ENCODE data around the gene WRAP53. TPM values are rescaled to one million over a fixed set of nuclear protein-coding genes. Genes with fewer than 3 reads are reported as not detected.

WRAP53 gene
- total and polyA plus RNA-seq, 2 of the 13 experiments (the other 11 are each of a cell fraction or from before 2014, with no cell fraction given), result 7.0 to 19.5 TPM

DNA sequence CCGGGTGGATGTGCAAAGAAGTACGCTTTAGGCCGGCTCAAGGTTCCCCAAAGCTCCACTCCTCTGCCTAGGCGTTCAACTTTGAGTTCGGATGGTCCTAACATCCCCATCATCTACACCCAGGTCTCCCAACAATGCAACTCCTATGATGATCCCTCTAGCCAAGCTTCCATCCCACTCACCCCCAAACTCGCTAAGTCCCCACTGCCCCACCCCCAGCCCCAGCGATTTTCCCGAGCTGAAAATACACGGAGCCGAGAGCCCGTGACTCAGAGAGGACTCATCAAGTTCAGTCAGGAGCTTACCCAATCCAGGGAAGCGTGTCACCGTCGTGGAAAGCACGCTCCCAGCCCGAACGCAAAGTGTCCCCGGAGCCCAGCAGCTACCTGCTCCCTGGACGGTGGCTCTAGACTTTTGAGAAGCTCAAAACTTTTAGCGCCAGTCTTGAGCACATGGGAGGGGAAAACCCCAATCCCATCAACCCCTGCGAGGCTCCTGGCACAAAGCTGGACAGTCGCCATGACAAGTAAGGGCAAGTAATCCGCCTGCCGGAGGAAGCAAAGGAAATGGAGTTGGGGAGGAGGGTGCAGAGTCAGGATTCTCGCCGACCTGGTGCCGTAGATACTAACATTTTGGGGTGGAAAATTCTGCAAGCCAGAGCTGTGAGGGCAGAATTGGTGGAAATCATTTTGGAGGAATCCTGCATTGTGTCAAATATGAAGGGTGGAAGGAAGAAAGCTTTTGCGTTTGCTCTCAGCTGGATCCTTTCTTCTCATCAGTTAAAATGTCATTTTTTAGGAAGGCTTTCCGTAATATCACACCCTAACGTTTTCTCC is 987 bp upstream of the WRAP53 start, which contains the start of gene TP53 (continued):
- TF ChIP-seq LCORL (IDR thresholded peaks at IDR 0.05) (no peak), LCORL (CRISPR knock-in tag; IDR thresholded peaks at IDR 0.05) (no peak; the same call in 1 of the 2 replicates), CHD2 (IDR thresholded peaks at IDR 0.05; ENCODE audit: low read depth, low read length) (peak; percentile 29; the same call in 1 of the 2 replicates), ZNF160 (CRISPR knock-in tag; IDR thresholded peaks at IDR 0.05) (0 out of 2 replicates have a peak, but pooled peaks have one; percentile 2), KLF6 (CRISPR knock-in tag; IDR thresholded peaks at IDR 0.05) (peak; percentile 65; the same call in 1 of the 2 replicates), AHR (CRISPR knock-in tag; IDR thresholded peaks at IDR 0.05) (peak; percentile 72; the same call in 1 of the 2 replicates), ZNF251 (CRISPR knock-in tag; IDR thresholded peaks at IDR 0.05) (no peak), ZNF678 (CRISPR knock-in tag; IDR thresholded peaks at IDR 0.05) (no peak), NONO (IDR thresholded peaks at IDR 0.05) (no peak), NONO (CRISPR knock-in tag; conservative IDR thresholded peaks at IDR 0.05) (peak; percentile 67), CCDC6 (CRISPR knock-in tag; IDR thresholded peaks at IDR 0.05) (0 out of 2 replicates have a peak, but pooled peaks have one; percentile 48), SYNCRIP (IDR thresholded peaks at IDR 0.05; ENCODE audit: insufficient read depth, low read depth, low read length) (no peak), ZNF607 (CRISPR knock-in tag; IDR thresholded peaks at IDR 0.05; ENCODE audit: borderline replicate concordance) (no peak), ZBTB21 (CRISPR knock-in tag; IDR thresholded peaks at IDR 0.05) (no peak), ZNF891 (CRISPR knock-in tag; IDR thresholded peaks at IDR 0.05) (no peak; the same call in 1 of the 2 replicates), ETV5 (CRISPR knock-in tag; IDR thresholded peaks at IDR 0.05; ENCODE audit: borderline replicate concordance) (peak; percentile 48), THYN1 (CRISPR knock-in tag; IDR thresholded peaks at IDR 0.05; ENCODE audit: borderline replicate concordance, low read depth) (no peak), ZEB1 (IDR thresholded peaks at IDR 0.05; ENCODE audit: insufficient replicate concordance, low read depth) (peak; percentile 8), NFRKB (IDR thresholded peaks at IDR 0.05) (peak; percentile 48; the same call in 1 of the 2 replicates), MIER3 (CRISPR knock-in tag; IDR thresholded peaks at IDR 0.05; ENCODE audit: borderline replicate concordance) (no peak), ZNF83 (CRISPR knock-in tag; IDR thresholded peaks at IDR 0.05; ENCODE audit: borderline replicate concordance) (no peak), AGO2 (optimal IDR thresholded peaks at IDR 0.05; ENCODE audit: low read depth, low read length) (no peak), PCBP2 (optimal IDR thresholded peaks at IDR 0.05; ENCODE audit: low read depth, low read length, poor library complexity, severe bottlenecking) (no peak), CEBPG (CRISPR knock-in tag; IDR thresholded peaks at IDR 0.05) (no peak), ZNF720 (CRISPR knock-in tag; IDR thresholded peaks at IDR 0.05) (no peak)
- TF ChIP-seq, protein P1, sequence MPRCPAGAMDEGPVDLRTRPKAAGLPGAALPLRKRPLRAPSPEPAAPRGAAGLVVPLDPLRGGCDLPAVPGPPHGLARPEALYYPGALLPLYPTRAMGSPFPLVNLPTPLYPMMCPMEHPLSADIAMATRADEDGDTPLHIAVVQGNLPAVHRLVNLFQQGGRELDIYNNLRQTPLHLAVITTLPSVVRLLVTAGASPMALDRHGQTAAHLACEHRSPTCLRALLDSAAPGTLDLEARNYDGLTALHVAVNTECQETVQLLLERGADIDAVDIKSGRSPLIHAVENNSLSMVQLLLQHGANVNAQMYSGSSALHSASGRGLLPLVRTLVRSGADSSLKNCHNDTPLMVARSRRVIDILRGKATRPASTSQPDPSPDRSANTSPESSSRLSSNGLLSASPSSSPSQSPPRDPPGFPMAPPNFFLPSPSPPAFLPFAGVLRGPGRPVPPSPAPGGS (CRISPR knock-in tag; IDR thresholded peaks at IDR 0.05), result peak; percentile 98
- TF ChIP-seq, protein P2, sequence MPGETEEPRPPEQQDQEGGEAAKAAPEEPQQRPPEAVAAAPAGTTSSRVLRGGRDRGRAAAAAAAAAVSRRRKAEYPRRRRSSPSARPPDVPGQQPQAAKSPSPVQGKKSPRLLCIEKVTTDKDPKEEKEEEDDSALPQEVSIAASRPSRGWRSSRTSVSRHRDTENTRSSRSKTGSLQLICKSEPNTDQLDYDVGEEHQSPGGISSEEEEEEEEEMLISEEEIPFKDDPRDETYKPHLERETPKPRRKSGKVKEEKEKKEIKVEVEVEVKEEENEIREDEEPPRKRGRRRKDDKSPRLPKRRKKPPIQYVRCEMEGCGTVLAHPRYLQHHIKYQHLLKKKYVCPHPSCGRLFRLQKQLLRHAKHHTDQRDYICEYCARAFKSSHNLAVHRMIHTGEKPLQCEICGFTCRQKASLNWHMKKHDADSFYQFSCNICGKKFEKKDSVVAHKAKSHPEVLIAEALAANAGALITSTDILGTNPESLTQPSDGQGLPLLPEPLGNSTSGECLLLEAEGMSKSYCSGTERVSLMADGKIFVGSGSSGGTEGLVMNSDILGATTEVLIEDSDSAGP (CRISPR knock-in tag; IDR thresholded peaks at IDR 0.05; ENCODE audit: borderline replicate concordance), result no peak
- TF ChIP-seq, protein P3, sequence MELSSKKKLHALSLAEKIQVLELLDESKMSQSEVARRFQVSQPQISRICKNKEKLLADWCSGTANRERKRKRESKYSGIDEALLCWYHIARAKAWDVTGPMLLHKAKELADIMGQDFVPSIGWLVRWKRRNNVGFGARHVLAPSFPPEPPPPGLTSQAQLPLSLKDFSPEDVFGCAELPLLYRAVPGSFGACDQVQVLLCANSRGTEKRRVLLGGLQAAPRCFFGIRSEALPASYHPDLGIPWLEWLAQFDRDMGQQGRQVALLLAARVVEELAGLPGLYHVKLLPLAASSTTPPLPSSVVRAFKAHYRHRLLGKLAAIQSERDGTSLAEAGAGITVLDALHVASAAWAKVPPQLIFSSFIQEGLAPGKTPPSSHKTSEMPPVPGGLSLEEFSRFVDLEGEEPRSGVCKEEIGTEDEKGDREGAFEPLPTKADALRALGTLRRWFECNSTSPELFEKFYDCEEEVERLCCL (CRISPR knock-in tag; IDR thresholded peaks at IDR 0.05; ENCODE audit: borderline replicate concordance), result 0 out of 2 replicates have a peak, but pooled peaks have one; percentile 60
